Activated T-cell treated with anti-CD3 and anti-CD28 coated beads, Interleukin-2, amount 50 U/mL, for 48 hours (primary cell): ENCODE data around the gene SLC2A5.
"Not testable (repeated sequence)": the region's sequence is repeated elsewhere in the genome, so short reads cannot be mapped to it uniquely, and the experiment has no call there.

Source experiments
- DNase-seq, 2 experiments: peaks; one replicate each; pipeline ENCODE4 v3.0.0-alpha.2; 2020

SLC2A5 gene

GRCh38 chr1:9031077-9031476 lies 38.4 kb downstream of the SLC2A5 start:
- DNase-seq: not testable (repeated sequence)

GRCh38 chr1:9028921-9029705 lies 40.3 kb downstream of the SLC2A5 start:
- no peak for DNase-seq

- no peak for DNase-seq
These were observed 42.1 kb downstream of the SLC2A5 start for GRCh38 chr1:9027307-9027706.

GRCh38 chr1:9025449-9025848 lies 44.0 kb downstream of the SLC2A5 start:
- no peak for DNase-seq

- no peak for DNase-seq
These were observed 44.6 kb downstream of the SLC2A5 start for GRCh38 chr1:9024837-9025236.

GRCh38 chr1:9022773-9023172 lies 46.7 kb downstream of the SLC2A5 start:
- DNase-seq: no peak

- not testable (repeated sequence) for DNase-seq
These were observed 47.3 kb downstream of the SLC2A5 start for GRCh38 chr1:9022026-9022738.

- no peak for DNase-seq
These were observed 49.1 kb downstream of the SLC2A5 start for GRCh38 chr1:9020305-9020704.

GRCh38 chr1:9019896-9020295 lies 49.5 kb downstream of the SLC2A5 start:
- no peak for DNase-seq

GRCh38 chr1:9018333-9018732 lies 51.1 kb downstream of the SLC2A5 start:
- no peak for DNase-seq

- no peak for DNase-seq
These were observed 53.0 kb downstream of the SLC2A5 start for GRCh38 chr1:9016455-9016854.

GRCh38 chr1:9014475-9015375 lies 54.7 kb downstream of the SLC2A5 start:
- DNase-seq: no peak

- DNase-seq: no peak
These were observed 55.6 kb downstream of the SLC2A5 start for GRCh38 chr1:9013819-9014218.

GRCh38 chr1:9010781-9011323 lies 58.6 kb downstream of the SLC2A5 start:
- DNase-seq: no peak

- DNase-seq: peak; percentile 56 to 70
These were observed 59.7 kb downstream of the SLC2A5 start for GRCh38 chr1:9009438-9010370.

- no peak for DNase-seq
These were observed 61.2 kb downstream of the SLC2A5 start for GRCh38 chr1:9008236-9008635.

GRCh38 chr1:9006956-9007615 lies 62.3 kb downstream of the SLC2A5 start:
- no peak for DNase-seq

GRCh38 chr1:9005395-9005708 lies 64.1 kb downstream of the SLC2A5 start:
- DNase-seq: no peak

GRCh38 chr1:9004700-9005394 lies 64.6 kb downstream of the SLC2A5 start:
- DNase-seq: peak; percentile 93

- no peak for DNase-seq
These were observed 65.3 kb downstream of the SLC2A5 start for GRCh38 chr1:9004031-9004699.
